ENCODE data around the gene CD58. TPM values are rescaled to one million over a fixed set of nuclear protein-coding genes. Genes with fewer than 3 reads are reported as not detected.

The CD58 gene
- total and polyA plus RNA-seq, 9 of the 15 experiments (the other 6 are each of a cell fraction or from before 2014, with no cell fraction given), result 18.1 to 113 (median 37.4) TPM

DNA sequence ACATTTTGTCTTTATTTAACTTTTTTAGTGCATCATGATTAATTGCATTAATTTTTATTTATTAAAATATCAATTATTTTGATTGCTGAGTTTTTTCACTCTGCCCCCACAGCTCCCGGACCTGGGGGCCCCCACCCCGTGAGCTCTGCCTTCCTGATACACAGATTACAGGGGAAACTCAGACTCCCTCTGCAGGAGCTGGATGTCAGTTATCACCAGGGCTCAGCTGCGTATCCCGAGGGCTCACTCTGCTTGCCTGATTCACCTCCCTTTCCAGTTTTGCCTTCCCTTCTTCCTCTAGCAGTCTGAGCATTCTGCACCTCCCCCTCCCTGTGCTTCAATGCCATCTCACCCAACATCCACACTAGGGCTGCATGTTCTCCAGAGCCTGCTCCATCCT is 99.6 kb downstream of the CD58 start (continued):
- TF ChIP-seq ZBTB1 (CRISPR knock-in tag; IDR thresholded peaks at IDR 0.05; ENCODE audit: borderline replicate concordance, low read depth), result no peak
- TF ChIP-seq SMARCC2 (IDR thresholded peaks at IDR 0.05; ENCODE audit: low read depth), result no peak; the same call in 1 of the 2 replicates
- TF ChIP-seq RBBP5 (IDR thresholded peaks at IDR 0.05; ENCODE audit: borderline replicate concordance, insufficient read depth, low read length, poor library complexity, severe bottlenecking), result no peak
- no peak for TF ChIP-seq RBM39 (optimal IDR thresholded peaks at IDR 0.05; ENCODE audit: low read depth, low read length)
- TF ChIP-seq EP400 (IDR thresholded peaks at IDR 0.05), result no peak
- TF ChIP-seq POLR2AphosphoS5 (IDR thresholded peaks at IDR 0.05; ENCODE audit: control insufficient read depth, insufficient read depth, low read depth, low read length), result no peak
- TF ChIP-seq ZNF57 (CRISPR knock-in tag; IDR thresholded peaks at IDR 0.05), result no peak
- TF ChIP-seq NR3C1 (CRISPR knock-in tag; IDR thresholded peaks at IDR 0.05), result no peak
- TF ChIP-seq TAL1 (IDR thresholded peaks at IDR 0.05), result peak; percentile 61; the same call in 1 of the 2 replicates
- TF ChIP-seq, protein P1, sequence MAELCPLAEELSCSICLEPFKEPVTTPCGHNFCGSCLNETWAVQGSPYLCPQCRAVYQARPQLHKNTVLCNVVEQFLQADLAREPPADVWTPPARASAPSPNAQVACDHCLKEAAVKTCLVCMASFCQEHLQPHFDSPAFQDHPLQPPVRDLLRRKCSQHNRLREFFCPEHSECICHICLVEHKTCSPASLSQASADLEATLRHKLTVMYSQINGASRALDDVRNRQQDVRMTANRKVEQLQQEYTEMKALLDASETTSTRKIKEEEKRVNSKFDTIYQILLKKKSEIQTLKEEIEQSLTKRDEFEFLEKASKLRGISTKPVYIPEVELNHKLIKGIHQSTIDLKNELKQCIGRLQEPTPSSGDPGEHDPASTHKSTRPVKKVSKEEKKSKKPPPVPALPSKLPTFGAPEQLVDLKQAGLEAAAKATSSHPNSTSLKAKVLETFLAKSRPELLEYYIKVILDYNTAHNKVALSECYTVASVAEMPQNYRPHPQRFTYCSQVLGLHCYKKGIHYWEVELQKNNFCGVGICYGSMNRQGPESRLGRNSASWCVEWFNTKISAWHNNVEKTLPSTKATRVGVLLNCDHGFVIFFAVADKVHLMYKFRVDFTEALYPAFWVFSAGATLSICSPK (IDR thresholded peaks at IDR 0.05; ENCODE audit: borderline replicate concordance), result no peak
- TF ChIP-seq FIP1L1 (IDR thresholded peaks at IDR 0.05; ENCODE audit: low read depth, low read length, poor library complexity, severe bottlenecking), result no peak
- no peak for TF ChIP-seq ZNF707 (CRISPR knock-in tag; conservative IDR thresholded peaks at IDR 0.05)
- no peak for TF ChIP-seq SREBF2 (CRISPR knock-in tag; IDR thresholded peaks at IDR 0.05)
- no peak for TF ChIP-seq THRAP3 (IDR thresholded peaks at IDR 0.05; ENCODE audit: borderline replicate concordance)
- TF ChIP-seq GABPA (tag; conservative IDR thresholded peaks at IDR 0.05; ENCODE audit: low read depth), result no peak
- TF ChIP-seq CXXC5 (CRISPR knock-in tag; IDR thresholded peaks at IDR 0.05), result 0 out of 2 replicates have a peak, but pooled peaks have one; percentile 23
- TF ChIP-seq PHB (CRISPR knock-in tag; IDR thresholded peaks at IDR 0.05), result no peak
- TF ChIP-seq CEBPG (CRISPR knock-in tag; IDR thresholded peaks at IDR 0.05), result no peak
- TF ChIP-seq CEBPG (tag; conservative IDR thresholded peaks at IDR 0.05 in 1 of 2, IDR thresholded peaks at IDR 0.05 in 1 of 2), result no peak
- TF ChIP-seq, protein P2, sequence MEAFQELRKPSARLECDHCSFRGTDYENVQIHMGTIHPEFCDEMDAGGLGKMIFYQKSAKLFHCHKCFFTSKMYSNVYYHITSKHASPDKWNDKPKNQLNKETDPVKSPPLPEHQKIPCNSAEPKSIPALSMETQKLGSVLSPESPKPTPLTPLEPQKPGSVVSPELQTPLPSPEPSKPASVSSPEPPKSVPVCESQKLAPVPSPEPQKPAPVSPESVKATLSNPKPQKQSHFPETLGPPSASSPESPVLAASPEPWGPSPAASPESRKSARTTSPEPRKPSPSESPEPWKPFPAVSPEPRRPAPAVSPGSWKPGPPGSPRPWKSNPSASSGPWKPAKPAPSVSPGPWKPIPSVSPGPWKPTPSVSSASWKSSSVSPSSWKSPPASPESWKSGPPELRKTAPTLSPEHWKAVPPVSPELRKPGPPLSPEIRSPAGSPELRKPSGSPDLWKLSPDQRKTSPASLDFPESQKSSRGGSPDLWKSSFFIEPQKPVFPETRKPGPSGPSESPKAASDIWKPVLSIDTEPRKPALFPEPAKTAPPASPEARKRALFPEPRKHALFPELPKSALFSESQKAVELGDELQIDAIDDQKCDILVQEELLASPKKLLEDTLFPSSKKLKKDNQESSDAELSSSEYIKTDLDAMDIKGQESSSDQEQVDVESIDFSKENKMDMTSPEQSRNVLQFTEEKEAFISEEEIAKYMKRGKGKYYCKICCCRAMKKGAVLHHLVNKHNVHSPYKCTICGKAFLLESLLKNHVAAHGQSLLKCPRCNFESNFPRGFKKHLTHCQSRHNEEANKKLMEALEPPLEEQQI (IDR thresholded peaks at IDR 0.05), result no peak
- peak; percentile 32; the same call in 1 of the 2 replicates for TF ChIP-seq EP300 (IDR thresholded peaks at IDR 0.05; ENCODE audit: low read length)
- TF ChIP-seq JUND (IDR thresholded peaks at IDR 0.05; ENCODE audit: borderline replicate concordance, low read depth, low read length), result 0 out of 2 replicates have a peak, but pooled peaks have one; percentile 4
- TF ChIP-seq JUND (tag; IDR thresholded peaks at IDR 0.05; ENCODE audit: borderline replicate concordance, low read depth, low read length), result no peak
- no peak for TF ChIP-seq SIX5 (IDR thresholded peaks at IDR 0.05; ENCODE audit: borderline replicate concordance in 1 of 2, insufficient read depth in 1 of 2, low read depth in 1 of 2, low read length in 2 of 2)
- no peak for TF ChIP-seq NFRKB (IDR thresholded peaks at IDR 0.05; ENCODE audit: low read depth)
- TF ChIP-seq, protein P3, sequence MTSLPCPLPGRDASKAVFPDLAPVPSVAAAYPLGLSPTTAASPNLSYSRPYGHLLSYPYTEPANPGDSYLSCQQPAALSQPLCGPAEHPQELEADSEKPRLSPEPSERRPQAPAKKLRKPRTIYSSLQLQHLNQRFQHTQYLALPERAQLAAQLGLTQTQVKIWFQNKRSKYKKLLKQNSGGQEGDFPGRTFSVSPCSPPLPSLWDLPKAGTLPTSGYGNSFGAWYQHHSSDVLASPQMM (CRISPR knock-in tag; IDR thresholded peaks at IDR 0.05), result no peak
